IPS-20b (cell line): ENCODE data around the gene SEMA5B.
A peak's percentile ranks its signal among the peaks of the same experiment; 100 is the strongest.

Experiments used
- H3K27ac ChIP-seq: one replicate; pipeline ENCODE4 v1.5.1; 2013; ENCODE audit warnings: low read length
- H3K27me3 ChIP-seq: 2 replicates; pipeline ENCODE4 v1.6.1; 2013; ENCODE audit warnings: mild to moderate bottlenecking, low read length, inconsistent platforms; ENCODE audit not compliant: insufficient read depth
- H3K36me3 ChIP-seq: 2 replicates; pipeline ENCODE4 v1.6.1; 2013; ENCODE audit warnings: low read depth, mild to moderate bottlenecking, inconsistent platforms, low read length, moderate library complexity; ENCODE audit not compliant: insufficient read depth
- H3K4me1 ChIP-seq: 2 replicates; pipeline ENCODE4 v1.6.1; 2013; ENCODE audit warnings: mild to moderate bottlenecking, control low read depth, inconsistent platforms, low read length, moderate library complexity; ENCODE audit not compliant: insufficient read depth
- H3K4me3 ChIP-seq: 2 replicates; pipeline ENCODE4 v1.5.1; 2013; ENCODE audit warnings: mild to moderate bottlenecking, low read length, inconsistent platforms
- H3K9ac ChIP-seq: 2 replicates; pipeline ENCODE4 v1.6.1; 2013; ENCODE audit warnings: low read depth, mild to moderate bottlenecking, inconsistent platforms, low read length, moderate library complexity
- H3K9me3 ChIP-seq: 2 replicates; pipeline ENCODE4 v1.6.1; 2013; ENCODE audit warnings: mild to moderate bottlenecking, low read depth, low read length, inconsistent platforms; ENCODE audit not compliant: insufficient read depth

Gene SEMA5B, protein sequence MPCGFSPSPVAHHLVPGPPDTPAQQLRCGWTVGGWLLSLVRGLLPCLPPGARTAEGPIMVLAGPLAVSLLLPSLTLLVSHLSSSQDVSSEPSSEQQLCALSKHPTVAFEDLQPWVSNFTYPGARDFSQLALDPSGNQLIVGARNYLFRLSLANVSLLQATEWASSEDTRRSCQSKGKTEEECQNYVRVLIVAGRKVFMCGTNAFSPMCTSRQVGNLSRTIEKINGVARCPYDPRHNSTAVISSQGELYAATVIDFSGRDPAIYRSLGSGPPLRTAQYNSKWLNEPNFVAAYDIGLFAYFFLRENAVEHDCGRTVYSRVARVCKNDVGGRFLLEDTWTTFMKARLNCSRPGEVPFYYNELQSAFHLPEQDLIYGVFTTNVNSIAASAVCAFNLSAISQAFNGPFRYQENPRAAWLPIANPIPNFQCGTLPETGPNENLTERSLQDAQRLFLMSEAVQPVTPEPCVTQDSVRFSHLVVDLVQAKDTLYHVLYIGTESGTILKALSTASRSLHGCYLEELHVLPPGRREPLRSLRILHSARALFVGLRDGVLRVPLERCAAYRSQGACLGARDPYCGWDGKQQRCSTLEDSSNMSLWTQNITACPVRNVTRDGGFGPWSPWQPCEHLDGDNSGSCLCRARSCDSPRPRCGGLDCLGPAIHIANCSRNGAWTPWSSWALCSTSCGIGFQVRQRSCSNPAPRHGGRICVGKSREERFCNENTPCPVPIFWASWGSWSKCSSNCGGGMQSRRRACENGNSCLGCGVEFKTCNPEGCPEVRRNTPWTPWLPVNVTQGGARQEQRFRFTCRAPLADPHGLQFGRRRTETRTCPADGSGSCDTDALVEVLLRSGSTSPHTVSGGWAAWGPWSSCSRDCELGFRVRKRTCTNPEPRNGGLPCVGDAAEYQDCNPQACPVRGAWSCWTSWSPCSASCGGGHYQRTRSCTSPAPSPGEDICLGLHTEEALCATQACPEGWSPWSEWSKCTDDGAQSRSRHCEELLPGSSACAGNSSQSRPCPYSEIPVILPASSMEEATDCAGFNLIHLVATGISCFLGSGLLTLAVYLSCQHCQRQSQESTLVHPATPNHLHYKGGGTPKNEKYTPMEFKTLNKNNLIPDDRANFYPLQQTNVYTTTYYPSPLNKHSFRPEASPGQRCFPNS

GRCh38 chr3:123027292-123028232, at the start of gene SEMA5B:
SEMA5B (minus strand) TSS chr3:123027763; CDS start chr3:122961263, 66,500 bp downstream.
- Histone ChIP-seq H3K27me3 (peaks cover 70% of the 10 kb centered on the region), H3K4me1 (peaks cover 14% of the 10 kb centered on the region), H3K4me3 (peak within 1 kb of the TSS; percentile 85), H3K36me3 (no peaks in the 10 kb centered on the region), H3K27ac (no peak within 1 kb of the TSS), H3K9ac (peak within 1 kb of the TSS; percentile 71; the same call in 1 of the 2 replicates), H3K9me3 (no peaks in the 10 kb centered on the region)

GRCh38 chr3:123076496-123077418, 49.2 kb upstream of the SEMA5B start:
- H3K4me3 ChIP-seq = no peak overlapping the region
- no peak overlapping the region for H3K9ac ChIP-seq
- peaks cover 10% of the 10 kb centered on the region for H3K4me1 ChIP-seq
- H3K36me3 ChIP-seq = no peaks in the 10 kb centered on the region
- no peaks in the 10 kb centered on the region for H3K27me3 ChIP-seq
- no peaks in the 10 kb centered on the region for H3K9me3 ChIP-seq
- no peak overlapping the region for H3K27ac ChIP-seq

DNA sequence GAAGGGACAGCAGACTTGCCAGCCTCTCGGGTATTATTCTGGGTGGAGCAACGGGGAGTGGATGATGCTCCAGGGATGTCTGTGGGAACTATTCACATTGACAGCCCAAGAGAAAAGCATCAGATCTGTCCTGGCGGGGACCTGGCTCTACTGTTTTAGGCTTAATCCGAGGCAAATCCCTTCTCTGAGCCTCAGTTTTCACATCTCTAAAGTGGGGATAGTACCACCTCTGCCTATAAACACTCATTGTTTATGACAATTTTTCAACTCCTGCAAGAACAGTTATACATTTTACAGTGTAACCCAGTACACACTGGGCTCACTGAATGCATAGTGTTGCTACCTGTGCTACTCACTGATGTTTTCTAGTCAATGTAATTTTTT, 48.5 kb upstream of the SEMA5B start:
- H3K27ac ChIP-seq = no peak overlapping the region
- H3K9me3 ChIP-seq = no peaks in the 10 kb centered on the region

GRCh38 chr3:123075359-123075758, 47.8 kb upstream of the SEMA5B start:
- H3K36me3 ChIP-seq = no peaks in the 10 kb centered on the region

More for the DNA sequence above, 48.5 kb upstream of the SEMA5B start:
- H3K4me3 ChIP-seq = no peak overlapping the region
- H3K27me3 ChIP-seq = no peaks in the 10 kb centered on the region
- no peaks in the 10 kb centered on the region for H3K36me3 ChIP-seq
- peaks cover 10% of the 10 kb centered on the region for H3K4me1 ChIP-seq
- H3K9ac ChIP-seq = no peak overlapping the region

GRCh38 chr3:123072564-123072963, 45.0 kb upstream of the SEMA5B start:
- Histone ChIP-seq H3K9ac (no peak overlapping the region), H3K36me3 (no peaks in the 10 kb centered on the region), H3K9me3 (no peaks in the 10 kb centered on the region), H3K4me3 (no peak overlapping the region), H3K27ac (no peak overlapping the region), H3K27me3 (peaks cover 7% of the 10 kb centered on the region; the same call in 1 of the 2 replicates), H3K4me1 (peaks cover 20% of the 10 kb centered on the region)

More at GRCh38 chr3:123075359-123075758, 47.8 kb upstream of the SEMA5B start:
- Histone ChIP-seq H3K4me3 (no peak overlapping the region), H3K9me3 (no peaks in the 10 kb centered on the region), H3K27me3 (no peaks in the 10 kb centered on the region), H3K27ac (no peak overlapping the region), H3K9ac (no peak overlapping the region), H3K4me1 (peaks cover 10% of the 10 kb centered on the region)

- no peak overlapping the region for H3K9ac ChIP-seq
- no peaks in the 10 kb centered on the region for H3K9me3 ChIP-seq
- peaks cover 20% of the 10 kb centered on the region for H3K4me1 ChIP-seq
- H3K4me3 ChIP-seq = no peak overlapping the region
- H3K36me3 ChIP-seq = no peaks in the 10 kb centered on the region
- peaks cover 8% of the 10 kb centered on the region; the same call in 1 of the 2 replicates for H3K27me3 ChIP-seq
- H3K27ac ChIP-seq = no peak overlapping the region
Observed at GRCh38 chr3:123072152-123072551, 44.6 kb upstream of the SEMA5B start.

DNA sequence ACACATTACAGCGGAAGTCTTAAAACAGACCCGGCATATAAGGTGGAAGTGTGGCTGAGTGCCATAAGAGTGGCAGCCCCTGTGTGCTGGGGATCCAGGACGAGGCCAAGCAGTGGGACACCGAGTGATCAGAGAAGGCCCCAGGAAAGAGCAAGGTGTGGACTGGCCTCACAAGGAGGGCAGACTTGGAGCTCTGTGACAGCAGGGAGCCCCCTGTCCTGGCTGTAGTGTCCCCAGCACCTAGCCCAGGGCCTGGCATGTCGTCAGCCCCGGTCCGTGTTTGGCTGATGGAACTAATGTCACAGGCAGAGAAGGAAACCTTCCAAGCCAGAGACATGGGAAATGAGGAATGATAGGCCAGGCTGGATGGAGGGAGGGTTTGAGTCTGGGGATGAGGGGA, 44.0 kb upstream of the SEMA5B start:
- Histone ChIP-seq H3K36me3 (no peaks in the 10 kb centered on the region), H3K9me3 (no peaks in the 10 kb centered on the region), H3K27ac (no peak overlapping the region), H3K9ac (no peak overlapping the region), H3K4me1 (peaks cover 20% of the 10 kb centered on the region), H3K4me3 (no peak overlapping the region), H3K27me3 (peaks cover 10% of the 10 kb centered on the region)

DNA sequence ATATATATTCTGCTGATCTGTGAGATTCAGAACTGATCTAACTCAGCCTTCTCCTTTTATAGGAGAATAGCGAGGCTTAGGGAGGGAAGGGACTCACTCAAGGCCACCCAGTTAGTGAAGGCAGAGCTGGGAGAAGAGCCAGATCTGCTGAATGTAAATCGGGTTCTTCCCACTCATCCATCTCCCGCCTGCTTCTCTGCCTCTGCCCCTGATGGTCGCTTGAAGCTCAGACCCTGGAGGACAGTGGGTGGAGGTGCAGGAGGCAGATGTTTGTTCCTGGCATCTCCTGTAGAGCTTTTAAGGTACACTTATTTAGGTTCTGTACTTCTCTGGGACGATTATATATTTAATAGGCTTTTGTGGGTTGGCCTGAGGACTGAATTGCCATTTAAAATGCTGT, 43.6 kb upstream of the SEMA5B start:
- no peak overlapping the region for H3K9ac ChIP-seq
- no peaks in the 10 kb centered on the region for H3K36me3 ChIP-seq
- no peak overlapping the region for H3K4me3 ChIP-seq
- no peaks in the 10 kb centered on the region for H3K9me3 ChIP-seq
- peaks cover 20% of the 10 kb centered on the region for H3K4me1 ChIP-seq
- no peak overlapping the region for H3K27ac ChIP-seq
- peaks cover 14% of the 10 kb centered on the region for H3K27me3 ChIP-seq

DNA sequence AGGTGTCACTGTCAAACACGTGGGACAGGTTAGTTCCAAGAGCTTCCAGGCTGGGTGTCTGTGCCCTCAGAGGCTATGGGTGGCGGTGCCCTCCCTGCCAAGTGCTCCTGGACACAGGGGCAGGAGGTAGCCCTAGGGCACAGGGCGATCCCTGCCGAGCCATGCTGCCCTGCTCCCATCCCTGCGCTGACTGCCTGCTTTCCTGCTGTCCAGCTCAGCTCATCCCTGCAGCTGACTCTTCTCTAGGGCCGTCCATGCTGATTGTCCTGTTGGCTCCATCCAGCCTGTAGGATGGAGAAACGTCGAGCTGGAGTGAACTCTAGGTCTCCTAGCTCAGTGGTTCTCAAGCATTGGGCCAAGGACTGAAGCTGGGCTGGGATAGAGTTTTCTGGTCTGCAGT, 42.9 kb upstream of the SEMA5B start:
- Histone ChIP-seq H3K27ac (no peak overlapping the region), H3K27me3 (peaks cover 20% of the 10 kb centered on the region), H3K4me3 (no peak overlapping the region), H3K4me1 (peaks cover 20% of the 10 kb centered on the region), H3K36me3 (no peaks in the 10 kb centered on the region), H3K9ac (no peak overlapping the region), H3K9me3 (no peaks in the 10 kb centered on the region)
